Activated B cell treated with CpG ODN at 0.5 μM for 24 hours (primary cell): ENCODE data around the gene ST6GALNAC6. TPM values are rescaled to one million over a fixed set of nuclear protein-coding genes. Genes with fewer than 3 reads are reported as not detected.

Experiments used
- ATAC-seq: fragments of 200-7000 bp; cut with Tn5 transposase; one replicate; pipeline ENCODE4 v1.10.0; 2021; ENCODE audit warnings: low read depth, mild to moderate bottlenecking, moderate library complexity
- CTCF ChIA-PET: fragments of 350-600 bp; sonication (Branson Sonifier 250); formaldehyde crosslinking; loops from one replicate; lab custom pipeline; 2021; ENCODE audit warnings: antibody characterized with exemption; lab: Charles Lee
- POLR2A ChIA-PET: fragments of 350-600 bp; sonication (Branson Sonifier 250); formaldehyde crosslinking; loops from one replicate; lab custom pipeline; 2021; ENCODE audit warnings: antibody characterized with exemption; lab: Charles Lee
- DNase-seq: peaks from one replicate; pipeline ENCODE4 v3.0.0; 2022
- H3K27ac Mint-ChIP-seq: one replicate; pipeline ENCODE4 v1.8.0; 2020; ENCODE audit warnings: mixed read lengths
- H3K27me3 Mint-ChIP-seq: one replicate; pipeline ENCODE4 v1.8.0; 2021; ENCODE audit warnings: mixed read lengths
- H3K36me3 Mint-ChIP-seq: one replicate; pipeline ENCODE4 v1.8.0; 2021; ENCODE audit warnings: low read depth, mixed read lengths
- H3K4me1 Mint-ChIP-seq: one replicate; pipeline ENCODE4 v1.8.0; 2021; ENCODE audit warnings: mixed read lengths
- H3K4me3 Mint-ChIP-seq: one replicate; pipeline ENCODE4 v1.8.0; 2020; ENCODE audit warnings: mild to moderate bottlenecking, mixed read lengths
- H3K9me3 Mint-ChIP-seq: one replicate; pipeline ENCODE4 v1.8.0; 2020; ENCODE audit warnings: mixed read lengths
- intact Hi-C: fragments of 100-400 bp; cut with micrococcal nuclease; formaldehyde crosslinking; loops from one replicate; pipeline ENCODE4 v1.15.1; 2024
- total RNA-seq: library from RNA; stranded (reverse); gene quantifications from 2 replicates; pipeline ENCODE4 v1.2.3, GENCODE V29; 2022
- TF ChIP-seq, protein P1 (sequence below): fragments of 200-600 bp; IDR thresholded peaks from one replicate; pipeline ENCODE4 v1.8.0; 2022; ENCODE audit warnings: antibody characterized with exemption, mild to moderate bottlenecking

ST6GALNAC6 gene
- total RNA-seq, 1 donor from 2014 or later, result 47.5 TPM

- TF ChIP-seq, protein P1, sequence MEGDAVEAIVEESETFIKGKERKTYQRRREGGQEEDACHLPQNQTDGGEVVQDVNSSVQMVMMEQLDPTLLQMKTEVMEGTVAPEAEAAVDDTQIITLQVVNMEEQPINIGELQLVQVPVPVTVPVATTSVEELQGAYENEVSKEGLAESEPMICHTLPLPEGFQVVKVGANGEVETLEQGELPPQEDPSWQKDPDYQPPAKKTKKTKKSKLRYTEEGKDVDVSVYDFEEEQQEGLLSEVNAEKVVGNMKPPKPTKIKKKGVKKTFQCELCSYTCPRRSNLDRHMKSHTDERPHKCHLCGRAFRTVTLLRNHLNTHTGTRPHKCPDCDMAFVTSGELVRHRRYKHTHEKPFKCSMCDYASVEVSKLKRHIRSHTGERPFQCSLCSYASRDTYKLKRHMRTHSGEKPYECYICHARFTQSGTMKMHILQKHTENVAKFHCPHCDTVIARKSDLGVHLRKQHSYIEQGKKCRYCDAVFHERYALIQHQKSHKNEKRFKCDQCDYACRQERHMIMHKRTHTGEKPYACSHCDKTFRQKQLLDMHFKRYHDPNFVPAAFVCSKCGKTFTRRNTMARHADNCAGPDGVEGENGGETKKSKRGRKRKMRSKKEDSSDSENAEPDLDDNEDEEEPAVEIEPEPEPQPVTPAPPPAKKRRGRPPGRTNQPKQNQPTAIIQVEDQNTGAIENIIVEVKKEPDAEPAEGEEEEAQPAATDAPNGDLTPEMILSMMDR, result no peak
- Mint-ChIP-seq H3K27ac (no peak overlapping the region), H3K4me1 (peaks cover 14% of the 10 kb centered on the region)
Measured at GRCh38 chr9:127893392-127893791, 6.0 kb downstream of the ST6GALNAC6 start.

DNA sequence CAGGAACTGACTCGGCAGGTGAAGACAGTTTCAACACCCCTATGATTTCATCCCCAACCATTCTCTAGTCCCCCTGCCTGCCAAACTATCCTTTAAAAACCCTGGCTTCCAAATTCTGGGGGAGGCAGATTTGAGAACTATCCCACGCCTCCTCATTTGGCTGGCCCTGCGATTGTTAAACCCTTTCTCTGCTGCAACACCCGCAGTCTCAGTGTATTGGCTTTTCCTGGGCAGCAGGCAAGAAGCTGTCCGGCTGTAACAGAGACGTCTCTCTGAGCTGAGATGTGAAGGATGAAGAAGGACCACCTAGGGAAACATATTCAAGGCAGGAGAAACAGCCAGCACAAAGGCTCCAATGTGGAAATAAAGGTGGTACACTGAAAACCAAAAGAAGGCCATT lies 6.6 kb downstream of the ST6GALNAC6 start:
- ATAC-seq (no peak), DNase-seq (no peak)
- no peaks in the 10 kb centered on the region for H3K27me3 Mint-ChIP-seq
- TF ChIP-seq, protein P1, result no peak
- intact Hi-C loops, result no loop called here
- POLR2A ChIA-PET, result no interaction called here
- peaks cover 69% of the 10 kb centered on the region for H3K36me3 Mint-ChIP-seq
- H3K4me3 Mint-ChIP-seq, result no peak overlapping the region
- peaks cover 10% of the 10 kb centered on the region for H3K4me1 Mint-ChIP-seq
- peaks cover 5% of the 10 kb centered on the region for H3K9me3 Mint-ChIP-seq
- no peak overlapping the region for H3K27ac Mint-ChIP-seq
- CTCF ChIA-PET, result no interaction called here

More at GRCh38 chr9:127893392-127893791, 6.0 kb downstream of the ST6GALNAC6 start:
- ATAC-seq (no peak), DNase-seq (no peak)
- ChIA-PET CTCF (no interaction called here), POLR2A (no interaction called here)
- Mint-ChIP-seq H3K36me3 (peaks cover 68% of the 10 kb centered on the region), H3K9me3 (peaks cover 5% of the 10 kb centered on the region), H3K4me3 (no peak overlapping the region), H3K27me3 (no peaks in the 10 kb centered on the region)
- intact Hi-C loops, result no loop called here

DNA sequence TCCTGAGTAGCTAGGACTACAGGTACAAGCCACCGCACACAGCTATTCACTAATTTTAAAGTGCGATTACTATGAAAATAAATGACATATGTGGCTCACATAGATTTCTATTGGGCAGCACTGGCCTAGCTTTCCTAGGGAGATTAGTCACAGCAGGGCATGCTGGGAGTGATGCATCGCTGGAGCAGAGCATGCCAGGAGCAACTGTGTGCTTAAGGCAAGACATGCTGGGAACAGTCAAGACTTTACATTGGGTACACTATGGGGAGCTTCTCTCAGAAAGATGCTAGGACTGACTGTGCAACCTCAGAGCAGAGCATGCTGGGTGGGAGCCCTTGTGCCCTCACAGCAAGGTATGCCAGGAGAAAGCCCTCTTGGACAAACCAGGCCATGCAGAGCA lies 9.3 kb downstream of the ST6GALNAC6 start:
- CTCF ChIA-PET, result interaction anchor here (0.8 to 1.4 kb wide), 3 partner anchors 21 to 155 kb away, joined by 3 to 5 read pairs (median 3); partner anchors contain the start of gene TOR2A
- peaks cover 4% of the 10 kb centered on the region for H3K4me1 Mint-ChIP-seq
- ATAC-seq (no peak), DNase-seq (no peak)
- no peak overlapping the region for H3K4me3 Mint-ChIP-seq
- POLR2A ChIA-PET, result interaction anchor here (0.5 to 2.3 kb wide), 4 partner anchors 8 to 16 kb away, joined by 3 to 7 read pairs (median 4); no protein-coding TSS in a partner anchor
- no peaks in the 10 kb centered on the region for H3K27me3 Mint-ChIP-seq
- intact Hi-C loops, result no loop called here
- H3K9me3 Mint-ChIP-seq, result peaks cover 1% of the 10 kb centered on the region
- TF ChIP-seq, protein P1, result no peak
- no peak overlapping the region for H3K27ac Mint-ChIP-seq
- peaks cover 73% of the 10 kb centered on the region for H3K36me3 Mint-ChIP-seq

GRCh38 chr9:127887792-127888191 lies 11.6 kb downstream of the ST6GALNAC6 start:
- ChIA-PET POLR2A (interaction anchor here (2.5 kb wide), 1 partner anchor 28 kb away, joined by 19 read pairs; the partner anchor contains the start of gene ST6GALNAC4), CTCF (interaction anchor here (0.9 to 2.1 kb wide), 2 partner anchors 18 to 34 kb away, joined by 3 to 11 read pairs; no protein-coding TSS in a partner anchor)
- Mint-ChIP-seq H3K9me3 (no peaks in the 10 kb centered on the region), H3K36me3 (peaks cover 53% of the 10 kb centered on the region), H3K27me3 (no peaks in the 10 kb centered on the region), H3K4me3 (no peak overlapping the region), H3K27ac (no peak overlapping the region), H3K4me1 (peaks cover 18% of the 10 kb centered on the region)
- no peak for DNase-seq
- intact Hi-C loops, result no loop called here
- TF ChIP-seq, protein P1, result no peak
- ATAC-seq, result peak; percentile 80

DNA sequence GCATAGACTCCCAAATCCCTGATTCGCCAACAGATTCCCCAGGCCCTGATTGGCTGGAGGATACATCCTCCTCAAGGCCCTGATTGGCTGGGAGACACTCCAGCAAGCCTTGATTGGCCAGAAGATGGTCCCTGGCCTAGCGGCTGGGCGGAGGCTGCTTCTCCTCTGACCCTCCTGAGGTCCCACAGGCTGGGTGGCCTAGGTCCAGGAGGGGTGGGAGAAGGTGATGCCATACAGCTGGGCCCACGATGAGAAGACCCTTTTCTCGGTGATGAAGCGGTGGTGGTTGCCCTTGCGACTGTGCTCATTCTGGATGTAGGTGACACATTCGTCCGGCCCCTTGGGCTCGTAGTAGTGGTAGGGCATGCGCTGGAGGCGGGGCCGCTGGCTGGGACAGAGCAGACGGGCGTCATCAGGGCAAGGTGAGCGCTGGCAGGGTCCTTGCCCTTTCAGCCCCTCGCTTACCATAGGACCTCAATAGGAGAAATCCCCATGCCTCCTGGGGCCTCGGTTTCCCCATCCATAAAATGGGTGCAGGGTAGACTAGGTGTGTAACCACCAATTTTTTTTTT lies 12.9 kb downstream of the ST6GALNAC6 start:
- ATAC-seq, result no peak
- H3K4me3 Mint-ChIP-seq, result no peak overlapping the region
- DNase-seq, result no peak
- TF ChIP-seq, protein P1, result no peak
- intact Hi-C loops, result no loop called here
- H3K27ac Mint-ChIP-seq, result no peak overlapping the region
- peaks cover 44% of the 10 kb centered on the region for H3K36me3 Mint-ChIP-seq
- H3K4me1 Mint-ChIP-seq, result peaks cover 22% of the 10 kb centered on the region
- no peaks in the 10 kb centered on the region for H3K27me3 Mint-ChIP-seq
- POLR2A ChIA-PET, result interaction anchor here (0.6 to 2.5 kb wide), 2 partner anchors 30 to 42 kb away, joined by 4 to 19 read pairs; partner anchors contain the start of gene ST6GALNAC4
- H3K9me3 Mint-ChIP-seq, result no peaks in the 10 kb centered on the region
- CTCF ChIA-PET, result interaction anchor here (0.9 to 2.1 kb wide), 2 partner anchors 16 to 35 kb away, joined by 3 to 11 read pairs; no protein-coding TSS in a partner anchor
